HEK293 (cell line): ENCODE results near the gene RBM26.

ENCODE experiments used
- CTCF ChIA-PET: fragments of 350-600 bp; formaldehyde crosslinking; extraction: SDS; loops from one replicate; lab custom pipeline; 2021; ENCODE audit warnings: antibody characterized with exemption; lab: Yijun Ruan, JAX
- POLR2A ChIA-PET: fragments of 300-600 bp; formaldehyde crosslinking; extraction: SDS; loops from one replicate; lab custom pipeline; 2020; ENCODE audit warnings: antibody characterized with exemption, inconsistent platforms; lab: Yijun Ruan, JAX
- H3K27ac ChIP-seq: fragments of 200-500 bp; sonication (Bioruptor generic); 2 replicates; pipeline ENCODE4 v1.5.1; 2014; ENCODE audit warnings: low read depth, low read length, control low read depth, inconsistent platforms; ENCODE audit errors: extremely low read depth
- H3K36me3 ChIP-seq, 2 experiments: fragments of 200-500 bp in 1 of 2; sonication (Bioruptor generic) in 1 of 2; 1 replicate in 1 of 2; 2 replicates in 1 of 2; pipeline ENCODE4 v1.5.1; 2014 to 2017; ENCODE audit warnings: inconsistent platforms in 2 of 2, low read length in 2 of 2; ENCODE audit not compliant: control insufficient read depth in 2 of 2, insufficient read depth in 1 of 2
- H3K4me1 ChIP-seq: fragments of 200-500 bp; sonication (Bioruptor generic); 2 replicates; pipeline ENCODE4 v1.5.1; 2014; ENCODE audit warnings: mild to moderate bottlenecking, low read length, inconsistent platforms; ENCODE audit not compliant: control insufficient read depth, insufficient read depth
- H3K4me3 ChIP-seq: 2 replicates; pipeline ENCODE4 v1.5.1; 2011; ENCODE audit warnings: low read depth, mild to moderate bottlenecking, control low read depth, low read length, moderate library complexity
- H3K9me3 ChIP-seq: fragments of 200-500 bp; sonication (Bioruptor generic); 2 replicates; pipeline ENCODE4 v1.5.1; 2014; ENCODE audit warnings: low read depth, low read length, inconsistent platforms; ENCODE audit not compliant: control insufficient read depth, insufficient read depth
- GFI1B ChIP-seq: fragments of 450-650 bp; formaldehyde crosslinking; IDR thresholded peaks from 2 replicates; pipeline ENCODE4 v1.5.1; 2016; ENCODE audit warnings: missing biosample characterization, missing genetic modification characterization
- HOXD13 ChIP-seq: sonication (generic); formaldehyde crosslinking; IDR thresholded peaks from 2 replicates; pipeline ENCODE4 v1.8.0; 2022; ENCODE audit warnings: missing genetic modification reagents, borderline replicate concordance
- KLF9 ChIP-seq: fragments of 450-650 bp; formaldehyde crosslinking; IDR thresholded peaks from 2 replicates; pipeline ENCODE4 v1.5.1; 2016; ENCODE audit warnings: missing biosample characterization, missing genetic modification characterization, low read depth
- SALL2 ChIP-seq: fragments of 450-650 bp; formaldehyde crosslinking; IDR thresholded peaks from 2 replicates; pipeline ENCODE4 v1.5.0; 2017; ENCODE audit warnings: missing biosample characterization, mild to moderate bottlenecking, missing genetic modification characterization, borderline replicate concordance
- SP2 ChIP-seq: fragments of 450-650 bp; formaldehyde crosslinking; IDR thresholded peaks from 2 replicates; pipeline ENCODE4 v1.5.1; 2016; ENCODE audit warnings: missing biosample characterization, missing genetic modification characterization
- TRIM28 ChIP-seq: IDR thresholded peaks from 2 replicates; pipeline ENCODE4 v1.6.1; 2011; ENCODE audit warnings: low read length, control low read depth, borderline replicate concordance
- ZFP3 ChIP-seq: fragments of 450-650 bp; formaldehyde crosslinking; IDR thresholded peaks from 2 replicates; pipeline ENCODE4 v1.5.1; 2016; ENCODE audit warnings: low read depth, missing biosample characterization, missing genetic modification characterization
- ZIC2 ChIP-seq: fragments of 450-650 bp; formaldehyde crosslinking; IDR thresholded peaks from 2 replicates; pipeline ENCODE4 v1.5.1; 2016; ENCODE audit warnings: missing biosample characterization, missing genetic modification characterization
- ZNF175 ChIP-seq: fragments of 450-650 bp; formaldehyde crosslinking; IDR thresholded peaks from 2 replicates; pipeline ENCODE4 v1.5.1; 2016; ENCODE audit warnings: missing biosample characterization, missing genetic modification characterization
- ZNF19 ChIP-seq: fragments of 450-650 bp; formaldehyde crosslinking; IDR thresholded peaks from 2 replicates; pipeline ENCODE4; 2016; ENCODE audit warnings: missing biosample characterization, missing genetic modification characterization, low read depth
- ZNF23 ChIP-seq: fragments of 450-650 bp; formaldehyde crosslinking; IDR thresholded peaks from 2 replicates; pipeline ENCODE4 v1.5.1; 2016; ENCODE audit warnings: missing biosample characterization, missing genetic modification characterization, borderline replicate concordance
- ZNF266 ChIP-seq: fragments of 450-650 bp; formaldehyde crosslinking; IDR thresholded peaks from 2 replicates; pipeline ENCODE4 v1.5.1; 2016; ENCODE audit warnings: missing biosample characterization, missing genetic modification characterization, low read depth
- ZNF416 ChIP-seq: fragments of 450-650 bp; formaldehyde crosslinking; IDR thresholded peaks from 2 replicates; pipeline ENCODE4 v1.5.1; 2016; ENCODE audit warnings: missing biosample characterization, missing genetic modification characterization
- ZNF423 ChIP-seq: fragments of 450-650 bp; formaldehyde crosslinking; IDR thresholded peaks from 2 replicates; pipeline ENCODE4 v1.5.1; 2016; ENCODE audit warnings: missing biosample characterization, missing genetic modification characterization
- ZNF426 ChIP-seq: fragments of 450-650 bp; formaldehyde crosslinking; IDR thresholded peaks from 2 replicates; pipeline ENCODE4 v1.5.1; 2017; ENCODE audit warnings: missing biosample characterization, missing genetic modification characterization, mild to moderate bottlenecking, inconsistent platforms, moderate library complexity
- ZNF433 ChIP-seq: fragments of 450-650 bp; formaldehyde crosslinking; IDR thresholded peaks from 2 replicates; pipeline ENCODE4 v1.5.1; 2016; ENCODE audit warnings: missing biosample characterization, missing genetic modification characterization, low read depth
- ZNF514 ChIP-seq: fragments of 450-650 bp; formaldehyde crosslinking; IDR thresholded peaks from 2 replicates; pipeline ENCODE4 v1.5.1; 2016; ENCODE audit warnings: missing biosample characterization, missing genetic modification characterization
- ZNF530 ChIP-seq: fragments of 450-650 bp; formaldehyde crosslinking; IDR thresholded peaks from 2 replicates; pipeline ENCODE4 v1.5.1; 2016; ENCODE audit warnings: low read depth, missing biosample characterization, missing genetic modification characterization
- ZNF544 ChIP-seq: fragments of 450-650 bp; formaldehyde crosslinking; IDR thresholded peaks from 2 replicates; pipeline ENCODE4 v1.5.0; 2017; ENCODE audit warnings: missing biosample characterization, missing genetic modification characterization
- ZNF549 ChIP-seq: fragments of 450-650 bp; IDR thresholded peaks from 2 replicates; pipeline ENCODE4 v1.5.1; 2018; ENCODE audit warnings: missing biosample characterization, missing genetic modification characterization, mild to moderate bottlenecking, inconsistent platforms, moderate library complexity
- ZNF558 ChIP-seq: fragments of 450-650 bp; formaldehyde crosslinking; IDR thresholded peaks from 2 replicates; pipeline ENCODE4 v1.5.1; 2016; ENCODE audit warnings: missing biosample characterization, missing genetic modification characterization
- ZNF596 ChIP-seq: fragments of 450-650 bp; IDR thresholded peaks from 2 replicates; pipeline ENCODE4 v1.5.0; 2018; ENCODE audit warnings: missing biosample characterization, mild to moderate bottlenecking, missing genetic modification characterization, moderate library complexity
- ZNF660 ChIP-seq: fragments of 450-650 bp; IDR thresholded peaks from 2 replicates; pipeline ENCODE4 v1.5.1; 2018; ENCODE audit warnings: missing biosample characterization, mild to moderate bottlenecking, missing genetic modification characterization
- TF ChIP-seq, protein P1 (sequence below): fragments of 450-650 bp; formaldehyde crosslinking; IDR thresholded peaks from 2 replicates; pipeline ENCODE4 v1.5.1; 2017; ENCODE audit warnings: missing biosample characterization, missing genetic modification characterization
- TF ChIP-seq, protein P2 (sequence below): fragments of 450-650 bp; formaldehyde crosslinking; conservative IDR thresholded peaks from 2 replicates; pipeline ENCODE4 v1.5.1; 2016; ENCODE audit warnings: low read depth, missing biosample characterization, missing genetic modification characterization
- TF ChIP-seq, protein P3 (sequence below): fragments of 450-650 bp; formaldehyde crosslinking; IDR thresholded peaks from 2 replicates; pipeline ENCODE4 v1.5.1; 2016; ENCODE audit warnings: missing biosample characterization, missing genetic modification characterization

The RBM26 gene

DNA sequence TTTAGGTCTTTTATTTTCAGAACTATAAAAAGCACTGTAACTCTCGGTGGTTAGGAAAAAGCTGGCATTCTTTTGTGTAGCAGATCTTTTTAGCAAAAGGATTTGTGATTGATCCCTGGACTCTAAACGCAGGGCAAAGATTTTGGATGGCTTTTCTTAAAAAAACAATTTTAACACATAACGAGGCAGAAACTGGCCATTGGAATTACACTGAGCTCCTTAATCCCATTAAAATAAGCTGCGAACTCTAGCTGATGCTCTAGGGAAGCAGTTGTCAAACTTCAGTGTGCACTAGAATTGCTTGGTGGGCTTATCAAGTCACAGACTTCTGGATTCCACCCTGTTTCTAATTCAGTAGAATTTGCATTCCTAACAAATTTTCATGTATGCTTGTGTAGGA lies 41.1 kb upstream of the RBM26 start (continued):
- TF ChIP-seq ZNF530 (tag by site-specific recombination) (no peak), ZNF596 (tag by site-specific recombination) (no peak), ZNF416 (tag by site-specific recombination) (no peak), TRIM28 (no peak)
- TF ChIP-seq, protein P1, sequence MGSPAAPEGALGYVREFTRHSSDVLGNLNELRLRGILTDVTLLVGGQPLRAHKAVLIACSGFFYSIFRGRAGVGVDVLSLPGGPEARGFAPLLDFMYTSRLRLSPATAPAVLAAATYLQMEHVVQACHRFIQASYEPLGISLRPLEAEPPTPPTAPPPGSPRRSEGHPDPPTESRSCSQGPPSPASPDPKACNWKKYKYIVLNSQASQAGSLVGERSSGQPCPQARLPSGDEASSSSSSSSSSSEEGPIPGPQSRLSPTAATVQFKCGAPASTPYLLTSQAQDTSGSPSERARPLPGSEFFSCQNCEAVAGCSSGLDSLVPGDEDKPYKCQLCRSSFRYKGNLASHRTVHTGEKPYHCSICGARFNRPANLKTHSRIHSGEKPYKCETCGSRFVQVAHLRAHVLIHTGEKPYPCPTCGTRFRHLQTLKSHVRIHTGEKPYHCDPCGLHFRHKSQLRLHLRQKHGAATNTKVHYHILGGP (tag by site-specific recombination): no peak

DNA sequence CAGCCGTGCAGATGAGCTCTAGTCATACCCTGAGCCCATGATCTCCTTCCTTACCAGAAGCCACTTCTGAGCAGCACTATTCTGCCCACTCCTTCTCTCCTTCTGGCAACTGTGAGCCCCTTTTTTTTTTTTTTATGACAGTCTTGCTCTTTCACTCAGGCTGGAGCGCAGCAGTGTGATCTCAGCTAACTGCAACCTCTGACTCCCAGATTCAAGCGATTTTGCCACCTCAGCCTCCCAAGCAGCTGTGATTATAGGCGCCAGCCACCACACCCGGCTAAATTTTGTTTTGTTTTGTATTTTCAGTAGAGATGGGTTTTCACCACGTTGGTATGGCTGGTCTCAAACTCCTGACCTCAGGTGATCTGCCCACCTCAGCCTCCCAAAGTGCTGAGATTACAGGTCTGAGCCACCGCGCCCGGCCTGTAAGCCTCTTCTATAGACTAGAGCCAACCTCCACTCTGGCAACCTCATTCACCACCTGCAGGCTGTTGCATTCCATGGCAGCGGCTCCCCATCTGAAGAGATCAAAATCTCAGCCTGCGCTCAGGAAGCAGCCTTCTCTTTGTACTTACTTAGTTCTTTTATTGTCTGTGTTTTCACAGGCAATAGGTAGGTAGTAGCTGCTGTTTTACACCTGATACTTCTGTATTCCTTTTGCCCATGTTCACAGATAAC lies 40.1 kb upstream of the RBM26 start:
- CTCF ChIA-PET: interaction anchor here (0.9 kb wide), 1 partner anchor 55 kb away, joined by 3 read pairs; no protein-coding TSS in a partner anchor
- H3K36me3 ChIP-seq: no peaks in the 10 kb centered on the region
- no peak for TF ChIP-seq GFI1B (tag by site-specific recombination)
- no peak for TF ChIP-seq ZNF19
- no peak for TF ChIP-seq ZNF558 (tag by site-specific recombination)
- TF ChIP-seq ZNF266 (tag by site-specific recombination): no peak
- no peak for TF ChIP-seq KLF9 (tag by site-specific recombination)
- TF ChIP-seq ZNF423 (tag by site-specific recombination): no peak
- no peak for TF ChIP-seq ZIC2
- TF ChIP-seq ZNF175 (tag by site-specific recombination): no peak
- TF ChIP-seq HOXD13 (CRISPR knock-in tag): no peak
- TF ChIP-seq ZNF433 (tag by site-specific recombination): no peak
- no peak for TF ChIP-seq ZFP3 (tag by site-specific recombination)
- TF ChIP-seq SP2: no peak
- no peak for TF ChIP-seq ZNF23 (tag by site-specific recombination)
- TF ChIP-seq, all 188 proteins: peak for 0
- Histone ChIP-seq H3K4me3 (no peak overlapping the region), H3K9me3 (no peaks in the 10 kb centered on the region), H3K4me1 (no peaks in the 10 kb centered on the region), H3K27ac (no peak overlapping the region)
- POLR2A ChIA-PET: no interaction called here

DNA sequence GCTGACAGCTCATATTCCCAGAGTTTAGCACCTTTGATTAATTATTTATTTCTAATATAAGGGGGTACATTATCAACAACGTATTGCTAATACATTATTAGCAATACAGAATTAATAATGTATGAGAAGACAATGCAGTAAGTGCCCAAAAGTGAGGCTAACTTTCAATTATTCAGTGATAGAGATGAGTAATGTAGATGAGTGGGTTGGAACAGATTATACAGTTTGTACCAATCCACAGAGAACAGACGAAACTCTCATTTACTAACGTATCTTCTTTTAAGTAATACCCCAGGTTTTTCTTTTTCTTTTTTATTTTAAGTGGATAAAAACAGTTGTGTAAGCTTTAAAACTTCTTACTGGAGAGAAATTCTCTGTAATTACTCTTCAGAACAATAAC lies 36.7 kb upstream of the RBM26 start:
- H3K27ac ChIP-seq: no peak overlapping the region
- ChIA-PET CTCF (interaction anchor here (0.5 to 1.2 kb wide), 2 partner anchors 18 to 44 kb away, joined by 3 read pairs; no protein-coding TSS in a partner anchor), POLR2A (no interaction called here)
- H3K4me1 ChIP-seq: no peaks in the 10 kb centered on the region
- no peaks in the 10 kb centered on the region for H3K36me3 ChIP-seq
- no peaks in the 10 kb centered on the region for H3K9me3 ChIP-seq
- H3K4me3 ChIP-seq: no peak overlapping the region
- TF ChIP-seq ZNF549 (no peak), SALL2 (tag by site-specific recombination) (no peak), ZNF175 (tag by site-specific recombination) (no peak), ZNF660 (tag by site-specific recombination) (no peak), ZNF514 (tag by site-specific recombination) (no peak), ZNF426 (tag by site-specific recombination) (no peak), ZNF544 (tag by site-specific recombination) (no peak)
- TF ChIP-seq, protein P2, sequence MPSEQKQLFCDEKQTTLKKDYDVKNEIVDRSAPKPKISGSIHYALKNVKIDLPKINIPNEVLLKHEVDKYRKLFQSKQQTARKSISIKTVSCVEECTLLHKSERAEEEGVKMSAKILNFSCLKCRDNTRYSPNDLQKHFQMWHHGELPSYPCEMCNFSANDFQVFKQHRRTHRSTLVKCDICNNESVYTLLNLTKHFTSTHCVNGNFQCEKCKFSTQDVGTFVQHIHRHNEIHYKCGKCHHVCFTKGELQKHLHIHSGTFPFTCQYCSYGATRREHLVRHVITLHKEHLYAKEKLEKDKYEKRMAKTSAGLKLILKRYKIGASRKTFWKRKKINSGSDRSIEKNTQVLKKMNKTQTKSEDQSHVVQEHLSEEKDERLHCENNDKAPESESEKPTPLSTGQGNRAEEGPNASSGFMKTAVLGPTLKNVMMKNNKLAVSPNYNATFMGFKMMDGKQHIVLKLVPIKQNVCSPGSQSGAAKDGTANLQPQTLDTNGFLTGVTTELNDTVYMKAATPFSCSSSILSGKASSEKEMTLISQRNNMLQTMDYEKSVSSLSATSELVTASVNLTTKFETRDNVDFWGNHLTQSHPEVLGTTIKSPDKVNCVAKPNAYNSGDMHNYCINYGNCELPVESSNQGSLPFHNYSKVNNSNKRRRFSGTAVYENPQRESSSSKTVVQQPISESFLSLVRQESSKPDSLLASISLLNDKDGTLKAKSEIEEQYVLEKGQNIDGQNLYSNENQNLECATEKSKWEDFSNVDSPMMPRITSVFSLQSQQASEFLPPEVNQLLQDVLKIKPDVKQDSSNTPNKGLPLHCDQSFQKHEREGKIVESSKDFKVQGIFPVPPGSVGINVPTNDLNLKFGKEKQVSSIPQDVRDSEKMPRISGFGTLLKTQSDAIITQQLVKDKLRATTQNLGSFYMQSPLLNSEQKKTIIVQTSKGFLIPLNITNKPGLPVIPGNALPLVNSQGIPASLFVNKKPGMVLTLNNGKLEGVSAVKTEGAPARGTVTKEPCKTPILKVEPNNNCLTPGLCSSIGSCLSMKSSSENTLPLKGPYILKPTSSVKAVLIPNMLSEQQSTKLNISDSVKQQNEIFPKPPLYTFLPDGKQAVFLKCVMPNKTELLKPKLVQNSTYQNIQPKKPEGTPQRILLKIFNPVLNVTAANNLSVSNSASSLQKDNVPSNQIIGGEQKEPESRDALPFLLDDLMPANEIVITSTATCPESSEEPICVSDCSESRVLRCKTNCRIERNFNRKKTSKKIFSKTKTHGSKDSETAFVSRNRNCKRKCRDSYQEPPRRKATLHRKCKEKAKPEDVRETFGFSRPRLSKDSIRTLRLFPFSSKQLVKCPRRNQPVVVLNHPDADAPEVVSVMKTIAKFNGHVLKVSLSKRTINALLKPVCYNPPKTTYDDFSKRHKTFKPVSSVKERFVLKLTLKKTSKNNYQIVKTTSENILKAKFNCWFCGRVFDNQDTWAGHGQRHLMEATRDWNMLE (tag by site-specific recombination): no peak
- TF ChIP-seq, protein P1 (tag by site-specific recombination): no peak
- TF ChIP-seq, protein P3, sequence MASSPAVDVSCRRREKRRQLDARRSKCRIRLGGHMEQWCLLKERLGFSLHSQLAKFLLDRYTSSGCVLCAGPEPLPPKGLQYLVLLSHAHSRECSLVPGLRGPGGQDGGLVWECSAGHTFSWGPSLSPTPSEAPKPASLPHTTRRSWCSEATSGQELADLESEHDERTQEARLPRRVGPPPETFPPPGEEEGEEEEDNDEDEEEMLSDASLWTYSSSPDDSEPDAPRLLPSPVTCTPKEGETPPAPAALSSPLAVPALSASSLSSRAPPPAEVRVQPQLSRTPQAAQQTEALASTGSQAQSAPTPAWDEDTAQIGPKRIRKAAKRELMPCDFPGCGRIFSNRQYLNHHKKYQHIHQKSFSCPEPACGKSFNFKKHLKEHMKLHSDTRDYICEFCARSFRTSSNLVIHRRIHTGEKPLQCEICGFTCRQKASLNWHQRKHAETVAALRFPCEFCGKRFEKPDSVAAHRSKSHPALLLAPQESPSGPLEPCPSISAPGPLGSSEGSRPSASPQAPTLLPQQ (tag by site-specific recombination): no peak
